Urinary bladder (tissue), 4 donors: ENCODE data around the gene ELAVL2. TPM values are rescaled to one million over a fixed set of nuclear protein-coding genes. Genes with fewer than 3 reads are reported as not detected.

Experiments
- DNase-seq: peaks from one replicate; pipeline ENCODE4 v3.0.0-alpha.2; 2015; ENCODE audit errors: extremely low spot score
- H3K27ac ChIP-seq: one replicate; pipeline ENCODE4 v1.5.1; 2013; ENCODE audit warnings: low read depth, mild to moderate bottlenecking, moderate library complexity
- H3K36me3 ChIP-seq: one replicate; pipeline ENCODE4 v1.6.1; 2013; ENCODE audit warnings: mild to moderate bottlenecking, moderate library complexity; ENCODE audit not compliant: insufficient read depth
- H3K4me1 ChIP-seq: one replicate; pipeline ENCODE4 v1.6.1; 2013; ENCODE audit warnings: mild to moderate bottlenecking, moderate library complexity; ENCODE audit not compliant: insufficient read depth
- H3K4me3 ChIP-seq: one replicate; pipeline ENCODE4 v1.5.1; 2013; ENCODE audit warnings: low read depth, low read length
- WGBS: extraction: QIAGEN DNeasy Blood & Tissue Kit; methylation state at CpG from one replicate; pipeline ENCODE4 v1.1.7; 2013; 5-methylcytosine and 5-hydroxymethylcytosine counted together
- polyA plus RNA-seq: library from polyadenylated mRNA; stranded (reverse); fragments of 200-250 nt; gene quantifications from one replicate; pipeline ENCODE4 v1.2.3, GENCODE V29; 2013
- total RNA-seq: library from RNA; depleted of rRNA; stranded (reverse); fragments of >200 nt; gene quantifications from one replicate; pipeline ENCODE4 v1.2.3, GENCODE V29; 2014
- donor health status: healthy with polysubstance abuse.
- donor health status: healthy.

The ELAVL2 gene
- total and polyA plus RNA-seq, 2 donors, result 0.54 to 14.8 TPM

GRCh38 chr9:23801523-23801922, 24.5 kb downstream of the ELAVL2 start:
- no peak for DNase-seq
- Histone ChIP-seq H3K27ac (no peak overlapping the region), H3K4me3 (no peak overlapping the region), H3K4me1 (no peaks in the 10 kb centered on the region), H3K36me3 (no peaks in the 10 kb centered on the region)
- 98% methylated on average over 2 of the region's 2 CpGs for WGBS

DNA sequence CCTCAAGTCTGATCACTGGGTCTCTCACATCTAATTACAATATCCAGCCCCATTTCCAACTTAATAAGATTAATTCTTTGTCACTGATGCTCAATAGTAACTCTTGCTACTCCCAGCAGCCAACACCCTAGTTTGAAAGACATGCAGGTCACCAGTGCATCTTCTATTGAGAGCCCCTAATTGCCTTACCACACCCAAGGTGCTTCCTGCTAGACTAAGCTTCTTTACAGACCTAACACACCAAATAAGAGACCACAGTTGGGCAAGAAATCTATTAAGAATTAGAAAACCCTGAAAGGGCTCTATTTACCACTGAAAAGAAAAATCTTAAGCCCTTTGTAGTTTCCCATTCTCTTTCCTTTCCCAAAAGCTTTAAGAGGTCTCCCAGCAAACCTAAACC, 26.5 kb downstream of the ELAVL2 start:
- H3K36me3 ChIP-seq, result no peaks in the 10 kb centered on the region

DNA sequence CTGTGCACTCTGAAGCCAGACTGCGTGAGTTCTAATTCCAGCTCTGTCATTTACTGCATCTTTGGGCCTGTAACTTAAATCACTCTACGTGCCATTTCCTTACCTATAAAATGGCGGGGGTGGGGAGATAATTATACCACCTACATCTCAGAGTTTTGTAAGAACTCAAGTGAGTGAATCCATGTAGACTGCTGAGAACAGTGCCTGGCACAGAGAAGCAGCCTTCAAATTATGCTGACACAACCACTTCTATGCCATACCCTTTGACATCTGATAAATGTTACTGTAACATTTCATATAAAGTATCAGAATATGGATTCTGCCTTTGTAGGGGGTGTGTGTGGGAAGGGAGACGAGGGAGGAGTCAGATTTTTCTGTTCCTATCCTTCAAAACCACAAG, 27.7 kb downstream of the ELAVL2 start:
- no peak for DNase-seq
- no peaks in the 10 kb centered on the region for H3K4me1 ChIP-seq
- no peaks in the 10 kb centered on the region for H3K36me3 ChIP-seq
- no peak overlapping the region for H3K4me3 ChIP-seq
- WGBS, result 84% methylated on average over 4 of the region's 4 CpGs
- H3K27ac ChIP-seq, result no peak overlapping the region

More for the DNA sequence above, 26.5 kb downstream of the ELAVL2 start:
- H3K4me1 ChIP-seq, result no peaks in the 10 kb centered on the region
- H3K27ac ChIP-seq, result no peak overlapping the region
- no peak overlapping the region for H3K4me3 ChIP-seq
- DNase-seq, result no peak

GRCh38 chr9:23796209-23796608, 29.8 kb downstream of the ELAVL2 start:
- WGBS, result 88% methylated on average over 3 of the region's 3 CpGs
- no peak overlapping the region for H3K4me3 ChIP-seq

GRCh38 chr9:23790351-23791260, 35.4 kb downstream of the ELAVL2 start:
- Histone ChIP-seq H3K4me3 (no peak overlapping the region), H3K36me3 (no peaks in the 10 kb centered on the region), H3K27ac (no peak overlapping the region), H3K4me1 (no peaks in the 10 kb centered on the region)
- DNase-seq, result no peak
- WGBS, result 35% methylated on average over 9 of the region's 9 CpGs

More at GRCh38 chr9:23796209-23796608, 29.8 kb downstream of the ELAVL2 start:
- no peak overlapping the region for H3K27ac ChIP-seq
- no peaks in the 10 kb centered on the region for H3K36me3 ChIP-seq
- H3K4me1 ChIP-seq, result no peaks in the 10 kb centered on the region
- no peak for DNase-seq

GRCh38 chr9:23789529-23790254, 36.3 kb downstream of the ELAVL2 start:
- H3K36me3 ChIP-seq, result no peaks in the 10 kb centered on the region
- DNase-seq, result no peak
- WGBS, result 73% methylated on average over 4 of the region's 4 CpGs
- no peaks in the 10 kb centered on the region for H3K4me1 ChIP-seq
- H3K27ac ChIP-seq, result no peak overlapping the region
- no peak overlapping the region for H3K4me3 ChIP-seq

GRCh38 chr9:23784962-23785361, 41.1 kb downstream of the ELAVL2 start:
- H3K36me3 ChIP-seq, result no peaks in the 10 kb centered on the region
- no peak overlapping the region for H3K27ac ChIP-seq
- no peaks in the 10 kb centered on the region for H3K4me1 ChIP-seq
- DNase-seq, result no peak
- no peak overlapping the region for H3K4me3 ChIP-seq
- 91% methylated on average over 1 of the region's 1 CpG for WGBS

GRCh38 chr9:23783509-23783908, 42.5 kb downstream of the ELAVL2 start:
- H3K36me3 ChIP-seq, result no peaks in the 10 kb centered on the region
- no peak for DNase-seq
- H3K4me1 ChIP-seq, result no peaks in the 10 kb centered on the region
- H3K27ac ChIP-seq, result no peak overlapping the region
- H3K4me3 ChIP-seq, result no peak overlapping the region
- 29% methylated on average over 1 of the region's 1 CpG for WGBS

GRCh38 chr9:23779220-23779619, 46.8 kb downstream of the ELAVL2 start:
- 21% methylated on average over 2 of the region's 2 CpGs for WGBS
- no peak for DNase-seq
- no peak overlapping the region for H3K4me3 ChIP-seq
- no peaks in the 10 kb centered on the region for H3K4me1 ChIP-seq
- H3K36me3 ChIP-seq, result no peaks in the 10 kb centered on the region
- H3K27ac ChIP-seq, result no peak overlapping the region

- Histone ChIP-seq H3K36me3 (no peaks in the 10 kb centered on the region), H3K27ac (no peak overlapping the region), H3K4me1 (no peaks in the 10 kb centered on the region), H3K4me3 (no peak overlapping the region)
- no peak for DNase-seq
- whole genome bisulfite sequencing, result 87% methylated on average over 5 of the region's 5 CpGs
Measured at GRCh38 chr9:23777328-23777727, 48.7 kb downstream of the ELAVL2 start.

DNA sequence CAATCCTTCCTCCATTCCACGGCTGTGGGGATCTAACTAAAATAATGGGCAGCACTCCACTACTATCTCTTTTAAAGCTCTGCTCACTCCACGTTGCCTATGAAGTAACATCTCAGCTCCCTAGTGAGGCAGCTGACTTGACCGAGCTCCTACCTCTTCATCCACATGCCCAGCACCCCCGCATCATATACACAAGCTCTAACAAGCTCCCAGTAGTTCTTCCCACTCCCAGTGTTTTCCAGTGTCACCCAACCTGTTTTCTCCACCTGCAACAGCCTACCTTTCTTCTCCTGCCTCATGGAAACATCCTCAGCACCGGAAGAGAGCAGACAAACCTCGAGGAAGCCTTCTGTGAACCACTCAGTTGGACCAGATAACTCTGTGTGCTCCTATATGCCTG, 50.5 kb downstream of the ELAVL2 start:
- Histone ChIP-seq H3K4me1 (no peaks in the 10 kb centered on the region), H3K36me3 (no peaks in the 10 kb centered on the region), H3K27ac (no peak overlapping the region), H3K4me3 (no peak overlapping the region)
- WGBS, result 82% methylated on average over 6 of the region's 6 CpGs
- DNase-seq, result no peak

GRCh38 chr9:23774266-23774665, 51.8 kb downstream of the ELAVL2 start:
- 23% methylated on average over 2 of the region's 2 CpGs for WGBS
- no peak overlapping the region for H3K27ac ChIP-seq

GRCh38 chr9:23772385-23772783, 53.7 kb downstream of the ELAVL2 start:
- no peaks in the 10 kb centered on the region for H3K4me1 ChIP-seq
- no peak overlapping the region for H3K27ac ChIP-seq
- no peak overlapping the region for H3K4me3 ChIP-seq
- no peak for DNase-seq
- H3K36me3 ChIP-seq, result no peaks in the 10 kb centered on the region

More at GRCh38 chr9:23774266-23774665, 51.8 kb downstream of the ELAVL2 start:
- H3K36me3 ChIP-seq, result no peaks in the 10 kb centered on the region
- no peaks in the 10 kb centered on the region for H3K4me1 ChIP-seq
- H3K4me3 ChIP-seq, result no peak overlapping the region
- no peak for DNase-seq

DNA sequence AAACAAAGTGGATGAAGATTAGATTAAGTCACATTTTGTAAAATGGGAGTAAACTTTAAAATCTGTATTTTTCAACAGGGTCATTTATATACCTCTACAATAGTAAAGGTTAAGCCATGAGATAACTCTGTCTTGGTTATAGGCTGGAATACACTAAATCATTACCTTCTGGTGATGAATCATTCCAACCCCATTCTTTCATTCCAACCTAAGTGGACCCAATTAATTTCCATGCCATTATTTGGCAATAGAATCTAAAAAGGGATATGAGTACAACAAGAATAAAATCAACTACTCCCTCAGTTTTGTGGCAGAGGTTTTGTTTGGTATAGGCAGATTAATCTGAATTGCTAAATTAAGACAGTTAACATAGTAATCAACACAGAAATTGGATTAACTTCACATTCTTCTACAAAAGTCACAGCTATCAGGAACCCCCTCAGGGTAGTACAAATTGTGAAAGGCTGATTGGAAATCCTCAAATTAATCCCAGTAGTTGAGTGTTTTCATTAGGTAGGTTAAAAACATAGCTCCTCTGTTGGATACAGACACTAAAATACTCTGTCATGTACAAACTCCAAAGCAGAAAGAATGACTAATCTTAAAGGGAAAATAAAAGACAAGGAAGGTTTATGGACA, 54.2 kb downstream of the ELAVL2 start:
- Histone ChIP-seq H3K27ac (no peak overlapping the region), H3K4me1 (no peaks in the 10 kb centered on the region)
- DNase-seq, result no peak

More for the DNA sequence above, 54.2 kb downstream of the ELAVL2 start:
- Histone ChIP-seq H3K36me3 (no peaks in the 10 kb centered on the region), H3K4me3 (no peak overlapping the region)
